ENCODE results near the gene LIPT1.

The LIPT1 gene

DNA sequence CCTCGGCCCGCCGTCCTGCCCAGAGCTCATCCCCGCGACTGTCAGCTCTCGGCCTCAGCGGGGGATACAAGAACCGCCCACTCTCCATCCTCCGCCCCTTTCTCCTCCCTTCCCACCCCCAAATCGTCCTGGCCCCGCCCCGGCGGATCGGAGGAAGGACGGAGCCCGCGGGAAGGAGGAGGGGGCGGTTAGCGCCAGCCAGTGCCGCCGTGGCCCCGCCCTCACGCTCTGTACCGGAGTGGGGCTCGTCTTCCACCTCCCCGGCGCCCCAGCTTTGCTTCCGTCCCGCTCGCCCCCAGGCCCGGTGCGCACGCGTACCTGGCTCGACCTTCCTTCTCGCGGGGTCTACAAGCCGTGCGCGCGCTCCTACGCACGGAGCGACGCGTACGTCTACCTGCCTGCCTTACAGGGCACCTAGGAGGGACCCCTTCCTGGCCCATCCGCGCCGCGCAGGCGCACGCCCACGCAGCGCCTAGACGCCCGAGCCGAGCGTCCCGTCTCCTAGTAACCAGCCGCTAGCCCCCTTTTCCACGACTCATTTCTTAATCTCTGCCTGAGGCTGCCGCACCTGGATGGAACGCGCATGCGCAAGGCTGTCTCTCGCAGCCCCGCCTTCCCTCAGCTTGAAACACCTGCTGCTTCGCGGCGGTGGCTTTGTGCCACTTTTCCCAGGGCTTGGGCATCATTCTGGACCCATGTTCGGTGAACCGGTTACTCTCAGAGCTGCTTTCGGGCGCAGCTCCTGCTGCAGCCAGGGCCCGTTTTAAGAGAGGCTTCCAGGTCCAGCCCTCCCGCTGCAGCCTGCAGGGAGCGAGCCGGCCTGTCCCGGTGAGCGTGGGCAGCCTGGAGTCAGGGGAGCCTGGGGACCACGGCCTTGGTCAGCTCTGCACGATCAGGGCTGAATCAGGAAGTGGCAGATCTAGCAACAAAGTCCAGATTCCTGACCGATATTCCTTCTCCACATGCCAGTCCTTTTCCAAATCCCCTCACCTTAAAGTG, 13.4 kb upstream of the LIPT1 start, which contains the start of gene C2orf15:
TSS of gene C2orf15 (plus strand) at position 598 of the 999 bp plus-strand sequence. CDS start 8,852 bp downstream, outside the sequence.
- Histone ChIP-seq H3K9me3 (ENCODE audit: control insufficient read depth in 1 of 2, low read length in 2 of 2) (no peaks in the 10 kb centered on the region), H3K27ac (ENCODE audit: low read depth, low read length) (peak within 1 kb of the TSS; percentile 96), H3K9ac (ENCODE audit: low read depth in 1 of 2, low read length in 2 of 2) (peak within 1 kb of the TSS; percentile 67 to 96), H3K36me3 (ENCODE audit: control insufficient read depth in 1 of 2, insufficient read depth in 2 of 2, low read length in 2 of 2) (no peaks in the 10 kb centered on the region), H3K4me3 (ENCODE audit: low read depth in 1 of 2, low read length in 2 of 2) (peak within 1 kb of the TSS; percentile 89 to 93), H3K4me1 (ENCODE audit: control insufficient read depth in 1 of 2, insufficient read depth in 2 of 2, low read length in 2 of 2) (peaks cover 2 to 4% of the 10 kb centered on the region in 2 donors), H3K27me3 (ENCODE audit: control insufficient read depth in 1 of 2, insufficient read depth in 2 of 2, low read length in 2 of 2) (no peaks in the 10 kb centered on the region)

DNA sequence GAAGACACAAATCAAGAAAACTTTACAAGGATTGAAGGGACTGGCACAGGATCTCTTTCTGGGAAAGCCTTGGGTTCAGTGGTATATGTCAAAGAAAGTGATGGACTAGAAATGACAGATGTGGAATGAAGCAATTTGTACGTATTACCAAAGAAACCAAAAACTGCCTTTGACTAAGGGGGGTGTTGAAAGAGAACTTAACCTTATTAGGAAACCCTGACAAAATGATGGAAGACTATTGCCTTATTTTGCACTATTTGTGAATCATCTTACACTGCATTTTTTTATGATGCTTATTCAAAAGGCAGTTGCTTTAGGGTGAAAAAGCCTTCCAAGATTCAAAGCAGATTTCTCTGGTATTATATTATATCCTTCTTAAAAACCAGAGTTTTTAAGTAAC, 4.1 kb upstream of the LIPT1 start:
- H3K36me3 ChIP-seq (ENCODE audit: control insufficient read depth in 1 of 2, insufficient read depth in 2 of 2, low read length in 2 of 2), result no peaks in the 10 kb centered on the region
- H3K9ac ChIP-seq (ENCODE audit: low read depth in 1 of 2, low read length in 2 of 2), result no peak overlapping the region
- H3K4me3 ChIP-seq (ENCODE audit: low read depth in 1 of 2, low read length in 2 of 2), result no peak overlapping the region
- no peaks in the 10 kb centered on the region for H3K27me3 ChIP-seq (ENCODE audit: control insufficient read depth in 1 of 2, insufficient read depth in 2 of 2, low read length in 2 of 2)
- no peaks in the 10 kb centered on the region for H3K9me3 ChIP-seq (ENCODE audit: control insufficient read depth in 1 of 2, low read length in 2 of 2)
- no peak overlapping the region for H3K27ac ChIP-seq (ENCODE audit: low read depth, low read length)
- H3K4me1 ChIP-seq (ENCODE audit: control insufficient read depth in 1 of 2, insufficient read depth in 2 of 2, low read length in 2 of 2), result peaks cover 10 to 14% of the 10 kb centered on the region in 2 donors

- Histone ChIP-seq H3K27ac (ENCODE audit: low read depth, low read length) (no peak overlapping the region), H3K27me3 (ENCODE audit: control insufficient read depth in 1 of 2, insufficient read depth in 2 of 2, low read length in 2 of 2) (no peaks in the 10 kb centered on the region), H3K9me3 (ENCODE audit: control insufficient read depth in 1 of 2, low read length in 2 of 2) (no peaks in the 10 kb centered on the region), H3K36me3 (ENCODE audit: control insufficient read depth in 1 of 2, insufficient read depth in 2 of 2, low read length in 2 of 2) (no peaks in the 10 kb centered on the region), H3K9ac (ENCODE audit: low read depth in 1 of 2, low read length in 2 of 2) (no peak overlapping the region), H3K4me1 (ENCODE audit: control insufficient read depth in 1 of 2, insufficient read depth in 2 of 2, low read length in 2 of 2) (peaks cover 14 to 24% of the 10 kb centered on the region in 2 donors), H3K4me3 (ENCODE audit: low read depth in 1 of 2, low read length in 2 of 2) (no peak overlapping the region)
These were observed 2.4 kb upstream of the LIPT1 start for GRCh38 chr2:99152199-99152895.

DNA sequence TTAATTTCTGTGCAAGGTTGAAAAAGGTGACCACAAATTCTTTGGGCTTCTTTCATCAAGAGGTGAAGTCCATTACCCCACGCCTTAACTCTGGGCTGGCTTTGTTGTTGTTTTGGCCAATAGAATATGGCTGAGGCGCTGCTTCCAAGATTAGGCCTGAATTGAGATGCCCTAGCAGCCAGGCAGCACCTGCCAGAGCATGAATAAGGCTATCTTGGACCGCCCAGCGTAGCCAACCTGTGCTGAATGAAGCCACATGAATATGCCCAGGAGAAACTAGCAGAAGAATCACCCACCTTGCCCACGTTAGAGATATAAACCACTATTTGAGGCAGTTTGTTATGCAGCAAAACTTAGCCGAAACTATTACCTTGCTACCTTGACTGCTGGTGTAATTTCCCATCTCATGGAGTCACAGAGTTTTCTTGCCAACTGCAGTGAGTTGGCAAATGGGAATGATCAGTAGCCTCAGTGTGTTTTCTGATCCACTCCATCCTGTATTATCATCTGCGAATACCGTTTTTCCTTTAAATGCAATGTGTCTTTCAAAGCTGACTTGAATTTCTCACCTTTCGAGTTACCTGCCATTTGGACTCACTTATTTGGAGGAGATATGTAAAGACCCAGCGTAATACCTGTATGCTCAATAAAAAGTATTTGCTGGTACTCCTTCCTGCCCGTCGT, 704 bp upstream of the LIPT1 start:
- peaks cover 14 to 24% of the 10 kb centered on the region in 2 donors for H3K4me1 ChIP-seq (ENCODE audit: control insufficient read depth in 1 of 2, insufficient read depth in 2 of 2, low read length in 2 of 2)
- H3K9ac ChIP-seq (ENCODE audit: low read depth in 1 of 2, low read length in 2 of 2), result peak overlapping the region; percentile 91 to 94
- H3K27me3 ChIP-seq (ENCODE audit: control insufficient read depth in 1 of 2, insufficient read depth in 2 of 2, low read length in 2 of 2), result no peaks in the 10 kb centered on the region
- peak overlapping the region; percentile 83 for H3K27ac ChIP-seq (ENCODE audit: low read depth, low read length)
- no peaks in the 10 kb centered on the region for H3K36me3 ChIP-seq (ENCODE audit: control insufficient read depth in 1 of 2, insufficient read depth in 2 of 2, low read length in 2 of 2)
- H3K4me3 ChIP-seq (ENCODE audit: low read depth in 1 of 2, low read length in 2 of 2), result peak overlapping the region; percentile 95 to 99
- H3K9me3 ChIP-seq (ENCODE audit: control insufficient read depth in 1 of 2, low read length in 2 of 2), result no peaks in the 10 kb centered on the region

DNA sequence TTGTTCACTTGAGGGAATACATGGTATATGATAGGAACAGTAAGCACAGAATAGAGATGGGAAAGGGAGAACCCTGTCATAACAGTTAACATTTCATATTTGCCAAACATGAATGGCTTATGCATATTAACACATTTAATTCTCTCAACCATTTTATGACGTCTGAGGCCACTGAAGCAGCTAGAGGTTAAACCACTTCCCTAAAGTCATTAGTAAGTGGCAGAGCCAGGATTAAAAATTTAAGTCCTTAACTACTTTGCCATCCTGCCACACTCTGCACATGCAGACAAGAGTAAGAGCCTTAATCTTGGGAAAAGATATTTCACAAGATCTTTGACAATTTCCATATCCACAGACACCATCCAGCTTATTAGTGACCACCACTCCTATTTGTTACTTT, 2.1 kb downstream of the LIPT1 start:
- Histone ChIP-seq H3K27me3 (ENCODE audit: control insufficient read depth in 1 of 2, insufficient read depth in 2 of 2, low read length in 2 of 2) (no peaks in the 10 kb centered on the region), H3K4me3 (ENCODE audit: low read depth in 1 of 2, low read length in 2 of 2) (no peak overlapping the region), H3K27ac (ENCODE audit: low read depth, low read length) (no peak overlapping the region), H3K36me3 (ENCODE audit: control insufficient read depth in 1 of 2, insufficient read depth in 2 of 2, low read length in 2 of 2) (peaks cover 0 to 3% of the 10 kb centered on the region in 2 donors), H3K9me3 (ENCODE audit: control insufficient read depth in 1 of 2, low read length in 2 of 2) (no peaks in the 10 kb centered on the region), H3K4me1 (ENCODE audit: control insufficient read depth in 1 of 2, insufficient read depth in 2 of 2, low read length in 2 of 2) (peaks cover 14 to 24% of the 10 kb centered on the region in 2 donors), H3K9ac (ENCODE audit: low read depth in 1 of 2, low read length in 2 of 2) (no peak overlapping the region)

DNA sequence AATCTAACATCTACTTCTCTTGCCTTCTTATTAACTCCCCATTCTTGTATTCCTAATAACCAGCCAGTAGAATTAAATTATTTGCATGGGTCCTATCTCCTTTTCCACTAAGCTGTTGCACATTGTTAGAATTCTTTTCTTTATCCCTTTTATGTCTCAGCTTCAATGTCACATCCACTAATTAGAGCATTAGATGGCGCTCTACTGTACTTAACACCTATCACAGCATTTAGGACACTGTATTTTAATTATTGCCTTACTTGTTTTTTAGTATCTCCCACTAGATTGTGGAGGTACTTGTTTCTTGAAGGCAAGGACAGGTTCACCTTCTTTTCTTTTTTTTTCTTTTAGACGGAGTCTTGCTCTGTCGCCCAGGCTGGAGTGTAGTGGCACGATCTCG, 3.8 kb downstream of the LIPT1 start:
- H3K27me3 ChIP-seq (ENCODE audit: control insufficient read depth in 1 of 2, insufficient read depth in 2 of 2, low read length in 2 of 2), result no peaks in the 10 kb centered on the region
- peaks cover 14 to 17% of the 10 kb centered on the region in 2 donors for H3K4me1 ChIP-seq (ENCODE audit: control insufficient read depth in 1 of 2, insufficient read depth in 2 of 2, low read length in 2 of 2)
- H3K36me3 ChIP-seq (ENCODE audit: control insufficient read depth in 1 of 2, insufficient read depth in 2 of 2, low read length in 2 of 2), result peaks cover 0 to 3% of the 10 kb centered on the region in 2 donors
- H3K4me3 ChIP-seq (ENCODE audit: low read depth in 1 of 2, low read length in 2 of 2), result no peak overlapping the region
- no peak overlapping the region for H3K9ac ChIP-seq (ENCODE audit: low read depth in 1 of 2, low read length in 2 of 2)
- H3K27ac ChIP-seq (ENCODE audit: low read depth, low read length), result no peak overlapping the region
- no peaks in the 10 kb centered on the region for H3K9me3 ChIP-seq (ENCODE audit: control insufficient read depth in 1 of 2, low read length in 2 of 2)

DNA sequence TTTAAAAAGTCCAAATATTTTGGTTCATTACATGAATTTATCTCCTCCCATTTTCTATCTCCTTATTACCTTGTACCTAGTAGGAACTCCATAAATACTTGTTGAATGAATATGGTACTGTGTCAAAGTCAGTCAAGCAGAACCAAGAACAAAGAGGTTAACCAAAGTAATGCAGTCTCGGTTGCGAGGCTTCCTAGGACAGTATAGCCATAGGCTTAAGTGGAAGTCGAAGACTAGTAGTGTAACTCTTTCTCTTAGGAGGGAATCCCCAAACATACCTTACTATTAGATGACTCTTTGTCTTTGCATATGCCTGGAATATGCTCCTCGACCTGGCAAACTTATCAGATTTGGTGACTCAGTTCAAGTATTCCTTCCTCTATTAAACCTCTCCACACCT, 4.8 kb downstream of the LIPT1 start:
- Histone ChIP-seq H3K27ac (ENCODE audit: low read depth, low read length) (no peak overlapping the region), H3K36me3 (ENCODE audit: control insufficient read depth in 1 of 2, insufficient read depth in 2 of 2, low read length in 2 of 2) (peaks cover 0 to 3% of the 10 kb centered on the region in 2 donors), H3K4me1 (ENCODE audit: control insufficient read depth in 1 of 2, insufficient read depth in 2 of 2, low read length in 2 of 2) (peaks cover 7 to 10% of the 10 kb centered on the region in 2 donors), H3K9ac (ENCODE audit: low read depth in 1 of 2, low read length in 2 of 2) (no peak overlapping the region), H3K9me3 (ENCODE audit: control insufficient read depth in 1 of 2, low read length in 2 of 2) (no peaks in the 10 kb centered on the region), H3K27me3 (ENCODE audit: control insufficient read depth in 1 of 2, insufficient read depth in 2 of 2, low read length in 2 of 2) (no peaks in the 10 kb centered on the region), H3K4me3 (ENCODE audit: low read depth in 1 of 2, low read length in 2 of 2) (no peak overlapping the region)

DNA sequence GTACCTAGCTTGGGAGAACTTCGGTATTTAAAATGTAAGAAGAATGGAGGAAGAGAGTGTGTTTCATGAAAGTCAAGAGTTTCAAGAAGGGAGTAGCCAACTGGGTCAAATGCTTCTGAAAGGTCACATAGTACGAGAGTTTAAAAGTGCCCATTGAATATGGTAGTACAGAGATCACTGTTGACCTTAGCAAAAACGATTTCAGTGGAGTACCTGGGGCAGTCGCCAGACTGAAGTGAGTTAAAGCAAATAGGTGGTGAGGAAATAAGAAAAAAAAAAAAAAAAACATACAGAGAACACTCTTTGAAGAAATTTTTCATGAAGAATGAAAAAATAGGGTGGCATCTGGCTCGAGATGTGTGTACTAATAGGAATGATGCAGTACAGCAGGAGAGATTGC, 11.5 kb downstream of the LIPT1 start:
- H3K4me3 ChIP-seq (ENCODE audit: low read depth in 1 of 2, low read length in 2 of 2), result no peak overlapping the region
- no peaks in the 10 kb centered on the region for H3K27me3 ChIP-seq (ENCODE audit: control insufficient read depth in 1 of 2, insufficient read depth in 2 of 2, low read length in 2 of 2)
- no peak overlapping the region for H3K9ac ChIP-seq (ENCODE audit: low read depth in 1 of 2, low read length in 2 of 2)
- no peak overlapping the region for H3K27ac ChIP-seq (ENCODE audit: low read depth, low read length)
- H3K36me3 ChIP-seq (ENCODE audit: control insufficient read depth in 1 of 2, insufficient read depth in 2 of 2, low read length in 2 of 2), result peaks cover 11 to 39% of the 10 kb centered on the region in 2 donors
- H3K9me3 ChIP-seq (ENCODE audit: control insufficient read depth in 1 of 2, low read length in 2 of 2), result no peaks in the 10 kb centered on the region
- H3K4me1 ChIP-seq (ENCODE audit: control insufficient read depth in 1 of 2, insufficient read depth in 2 of 2, low read length in 2 of 2), result peaks cover 0 to 6% of the 10 kb centered on the region in 2 donors

DNA sequence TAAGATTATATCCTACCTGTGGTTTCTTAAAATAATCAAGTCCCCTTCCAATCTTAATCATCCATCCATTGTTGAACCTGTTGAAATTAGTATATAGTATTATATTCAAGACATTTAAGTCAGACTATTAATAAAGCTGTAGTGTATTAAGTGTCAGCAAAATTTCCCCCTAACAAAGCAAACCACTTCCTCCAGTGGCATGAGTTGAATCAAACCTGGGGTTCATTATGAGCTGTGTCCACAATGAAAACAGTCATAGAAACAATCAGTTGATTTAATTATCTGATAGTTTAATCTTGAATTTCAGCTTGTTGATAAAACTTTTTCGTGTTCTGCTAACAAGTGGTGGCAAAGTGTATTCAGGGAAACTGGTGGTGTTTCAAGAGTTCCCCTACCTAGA, 14.8 kb downstream of the LIPT1 start:
- Histone ChIP-seq H3K4me1 (ENCODE audit: control insufficient read depth in 1 of 2, insufficient read depth in 2 of 2, low read length in 2 of 2) (peaks cover 0 to 6% of the 10 kb centered on the region in 2 donors), H3K27ac (ENCODE audit: low read depth, low read length) (no peak overlapping the region), H3K4me3 (ENCODE audit: low read depth in 1 of 2, low read length in 2 of 2) (no peak overlapping the region), H3K36me3 (ENCODE audit: control insufficient read depth in 1 of 2, insufficient read depth in 2 of 2, low read length in 2 of 2) (peaks cover 11 to 54% of the 10 kb centered on the region in 2 donors), H3K9me3 (ENCODE audit: control insufficient read depth in 1 of 2, low read length in 2 of 2) (no peaks in the 10 kb centered on the region), H3K27me3 (ENCODE audit: control insufficient read depth in 1 of 2, insufficient read depth in 2 of 2, low read length in 2 of 2) (no peaks in the 10 kb centered on the region), H3K9ac (ENCODE audit: low read depth in 1 of 2, low read length in 2 of 2) (no peak overlapping the region)

Measured in duodenal mucosa (tissue), 2 donors.